ENCODE results near the gene NNAT.

DNA sequence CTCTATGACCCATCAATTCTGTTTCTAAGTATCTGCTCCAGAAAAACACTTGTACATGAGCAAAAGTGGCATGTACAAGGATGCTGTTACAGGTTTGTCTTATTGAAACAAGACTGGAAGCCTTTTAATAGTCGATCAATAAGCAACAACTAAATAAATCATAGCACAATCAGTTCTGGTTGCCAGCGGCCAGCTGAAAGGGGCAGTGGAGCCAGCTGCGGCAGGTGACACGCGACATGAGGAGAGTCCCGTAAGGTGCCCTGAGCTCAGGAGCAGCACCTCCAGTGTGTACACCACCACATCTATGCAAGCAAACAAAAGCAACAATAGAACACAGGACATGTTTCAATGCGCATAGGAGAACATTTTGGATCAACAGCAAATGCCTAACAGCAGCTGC, 20.7 kb upstream of the NNAT start:
- TF ChIP-seq, protein P1, sequence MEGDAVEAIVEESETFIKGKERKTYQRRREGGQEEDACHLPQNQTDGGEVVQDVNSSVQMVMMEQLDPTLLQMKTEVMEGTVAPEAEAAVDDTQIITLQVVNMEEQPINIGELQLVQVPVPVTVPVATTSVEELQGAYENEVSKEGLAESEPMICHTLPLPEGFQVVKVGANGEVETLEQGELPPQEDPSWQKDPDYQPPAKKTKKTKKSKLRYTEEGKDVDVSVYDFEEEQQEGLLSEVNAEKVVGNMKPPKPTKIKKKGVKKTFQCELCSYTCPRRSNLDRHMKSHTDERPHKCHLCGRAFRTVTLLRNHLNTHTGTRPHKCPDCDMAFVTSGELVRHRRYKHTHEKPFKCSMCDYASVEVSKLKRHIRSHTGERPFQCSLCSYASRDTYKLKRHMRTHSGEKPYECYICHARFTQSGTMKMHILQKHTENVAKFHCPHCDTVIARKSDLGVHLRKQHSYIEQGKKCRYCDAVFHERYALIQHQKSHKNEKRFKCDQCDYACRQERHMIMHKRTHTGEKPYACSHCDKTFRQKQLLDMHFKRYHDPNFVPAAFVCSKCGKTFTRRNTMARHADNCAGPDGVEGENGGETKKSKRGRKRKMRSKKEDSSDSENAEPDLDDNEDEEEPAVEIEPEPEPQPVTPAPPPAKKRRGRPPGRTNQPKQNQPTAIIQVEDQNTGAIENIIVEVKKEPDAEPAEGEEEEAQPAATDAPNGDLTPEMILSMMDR (conservative IDR thresholded peaks at IDR 0.05), result no peak
- no peak for TF ChIP-seq ZFX (IDR thresholded peaks at IDR 0.05)
